Measurements from ENCODE around the gene RABGAP1. TPM values are rescaled to one million over a fixed set of nuclear protein-coding genes. Genes with fewer than 3 reads are reported as not detected.
A peak's percentile ranks its signal among the peaks of the same experiment; 100 is the strongest.
"Not testable (repeated sequence)": the region's sequence is repeated elsewhere in the genome, so short reads cannot be mapped to it uniquely, and the experiment has no call there.

The RABGAP1 gene
- 24.8 and 32.1 TPM in 2 replicates for total RNA-seq (2014; rRNA removed; shearing (Covaris generic))

- in situ Hi-C loops (cut with HindIII; ENCODE audit: low sequenced_read_pairs) = no loop called here
Observed at GRCh38 chr9:122940749-122941581, at the start of gene RABGAP1. RABGAP1 (plus strand) TSS chr9:122941020; CDS start chr9:122957060, 16,040 bp downstream.

GRCh38 chr9:122897969-122898368 is 42.9 kb upstream of the RABGAP1 start:
- no peak for DNase-seq (ENCODE audit: low spot score)
- in situ Hi-C loops (cut with HindIII; ENCODE audit: low sequenced_read_pairs) = no loop called here

More at GRCh38 chr9:122940749-122941581, at the start of gene RABGAP1:
- DNase-seq (ENCODE audit: low spot score) = peak; percentile 99

- in situ Hi-C loops (cut with HindIII; ENCODE audit: low sequenced_read_pairs) = no loop called here
Observed at GRCh38 chr9:122900791-122901190, 40.0 kb upstream of the RABGAP1 start.

GRCh38 chr9:122904466-122904822 is 36.4 kb upstream of the RABGAP1 start:
- DNase-seq (ENCODE audit: low spot score) = peak; percentile 55
- in situ Hi-C loops (cut with HindIII; ENCODE audit: low sequenced_read_pairs) = no loop called here

More at GRCh38 chr9:122900791-122901190, 40.0 kb upstream of the RABGAP1 start:
- DNase-seq (ENCODE audit: low spot score) = no peak

GRCh38 chr9:122904823-122905710 is 35.8 kb upstream of the RABGAP1 start, which contains the start of gene RC3H2:
RC3H2 (minus strand) TSS chr9:122905359; CDS start chr9:122897509, 7,850 bp downstream.
- peak; percentile 100 for DNase-seq (ENCODE audit: low spot score)
- in situ Hi-C loops (cut with HindIII; ENCODE audit: low sequenced_read_pairs) = no loop called here

- in situ Hi-C loops (cut with HindIII; ENCODE audit: low sequenced_read_pairs); DNase-seq (ENCODE audit: low spot score): not testable (repeated sequence)
Observed at GRCh38 chr9:122906122-122906521, 34.7 kb upstream of the RABGAP1 start.

- no peak for DNase-seq (ENCODE audit: low spot score)
- in situ Hi-C loops (cut with HindIII; ENCODE audit: low sequenced_read_pairs) = no loop called here
Observed at GRCh38 chr9:122912671-122912963, 28.2 kb upstream of the RABGAP1 start.

- in situ Hi-C loops (cut with HindIII; ENCODE audit: low sequenced_read_pairs) = no loop called here
- peak; percentile 97 for DNase-seq (ENCODE audit: low spot score)
Observed at GRCh38 chr9:122912964-122913673, 27.7 kb upstream of the RABGAP1 start, which contains the start of gene ZBTB6. ZBTB6 (minus strand) TSS chr9:122913323; CDS start chr9:122912072, 1,251 bp downstream.

GRCh38 chr9:122918310-122918709 is 22.5 kb upstream of the RABGAP1 start:
- DNase-seq (ENCODE audit: low spot score) = no peak
- in situ Hi-C loops (cut with HindIII; ENCODE audit: low sequenced_read_pairs) = no loop called here

- no peak for DNase-seq (ENCODE audit: low spot score)
- in situ Hi-C loops (cut with HindIII; ENCODE audit: low sequenced_read_pairs) = no loop called here
Observed at GRCh38 chr9:122922713-122923112, 18.1 kb upstream of the RABGAP1 start.

GRCh38 chr9:122923947-122924346 is 16.9 kb upstream of the RABGAP1 start:
- DNase-seq (ENCODE audit: low spot score) = no peak
- in situ Hi-C loops (cut with HindIII; ENCODE audit: low sequenced_read_pairs) = no loop called here

GRCh38 chr9:122929796-122930354 is 10.9 kb upstream of the RABGAP1 start:
- in situ Hi-C loops (cut with HindIII; ENCODE audit: low sequenced_read_pairs) = no loop called here
- no peak for DNase-seq (ENCODE audit: low spot score)

GRCh38 chr9:122930541-122931225 is 10.1 kb upstream of the RABGAP1 start:
- in situ Hi-C loops (cut with HindIII; ENCODE audit: low sequenced_read_pairs) = no loop called here
- DNase-seq (ENCODE audit: low spot score) = no peak

GRCh38 chr9:122931226-122932121 is 9.3 kb upstream of the RABGAP1 start, which contains the start of gene ZBTB26:
ZBTB26 (minus strand) TSS chr9:122931512; CDS start chr9:122919934, 11,578 bp downstream.
- in situ Hi-C loops (cut with HindIII; ENCODE audit: low sequenced_read_pairs) = no loop called here
- peak; percentile 95 for DNase-seq (ENCODE audit: low spot score)

GRCh38 chr9:122936464-122936863 is 4.4 kb upstream of the RABGAP1 start:
- in situ Hi-C loops (cut with HindIII; ENCODE audit: low sequenced_read_pairs) = no loop called here

GRCh38 chr9:122936883-122937282 is 3.9 kb upstream of the RABGAP1 start:
- in situ Hi-C loops (cut with HindIII; ENCODE audit: low sequenced_read_pairs) = no loop called here
- DNase-seq (ENCODE audit: low spot score) = no peak

More at GRCh38 chr9:122936464-122936863, 4.4 kb upstream of the RABGAP1 start:
- no peak for DNase-seq (ENCODE audit: low spot score)

- in situ Hi-C loops (cut with HindIII; ENCODE audit: low sequenced_read_pairs) = no loop called here
- DNase-seq (ENCODE audit: low spot score) = no peak
Observed at GRCh38 chr9:122939601-122940000, 1.2 kb upstream of the RABGAP1 start.

GRCh38 chr9:122940454-122940748 is 419 bp upstream of the RABGAP1 start:
- in situ Hi-C loops (cut with HindIII; ENCODE audit: low sequenced_read_pairs) = no loop called here
- DNase-seq (ENCODE audit: low spot score) = no peak
